ENCODE measurements around the gene CA10.

The CA10 gene

DNA sequence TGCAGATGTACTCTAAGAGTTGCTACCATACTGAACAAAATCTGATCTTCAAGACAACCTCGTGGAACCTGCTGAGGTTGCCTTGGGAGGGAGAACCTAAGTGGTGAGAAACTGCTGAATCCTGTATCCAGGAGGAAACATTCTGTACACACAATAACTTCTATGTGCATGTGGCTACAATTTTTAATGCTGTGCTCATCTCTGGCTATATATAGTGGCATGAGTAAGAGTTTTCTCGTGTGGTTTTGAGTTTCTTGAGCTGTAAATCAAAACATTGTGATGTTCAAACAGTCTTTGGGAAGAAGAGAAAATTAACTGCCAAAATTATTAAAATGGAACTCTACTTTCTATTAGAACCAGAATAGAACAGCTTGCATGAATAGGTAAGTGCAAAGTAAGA, 206.8 kb downstream of the CA10 start:
- DNase-seq (ENCODE audit: low spot score): no peak

DNA sequence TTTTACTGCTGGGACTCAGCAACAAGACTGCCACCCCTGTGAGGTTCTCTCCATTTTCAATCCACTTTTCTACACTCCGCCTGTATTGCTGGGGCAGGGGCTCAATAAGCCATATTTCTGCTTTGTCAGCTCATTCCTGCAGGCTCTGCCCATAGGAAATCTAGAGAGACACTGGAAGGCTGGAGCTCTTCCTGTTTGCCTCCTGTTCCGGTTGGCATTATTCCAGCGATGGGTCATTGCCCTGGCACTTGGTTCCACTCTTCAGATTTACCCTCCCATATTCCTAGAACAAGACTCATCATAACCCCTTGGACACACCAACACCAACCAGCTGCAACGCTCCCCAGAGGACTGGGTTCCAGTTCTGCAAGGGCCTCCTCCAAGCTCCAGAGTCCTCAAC, 210.4 kb downstream of the CA10 start:
- DNase-seq (ENCODE audit: low spot score): no peak

DNA sequence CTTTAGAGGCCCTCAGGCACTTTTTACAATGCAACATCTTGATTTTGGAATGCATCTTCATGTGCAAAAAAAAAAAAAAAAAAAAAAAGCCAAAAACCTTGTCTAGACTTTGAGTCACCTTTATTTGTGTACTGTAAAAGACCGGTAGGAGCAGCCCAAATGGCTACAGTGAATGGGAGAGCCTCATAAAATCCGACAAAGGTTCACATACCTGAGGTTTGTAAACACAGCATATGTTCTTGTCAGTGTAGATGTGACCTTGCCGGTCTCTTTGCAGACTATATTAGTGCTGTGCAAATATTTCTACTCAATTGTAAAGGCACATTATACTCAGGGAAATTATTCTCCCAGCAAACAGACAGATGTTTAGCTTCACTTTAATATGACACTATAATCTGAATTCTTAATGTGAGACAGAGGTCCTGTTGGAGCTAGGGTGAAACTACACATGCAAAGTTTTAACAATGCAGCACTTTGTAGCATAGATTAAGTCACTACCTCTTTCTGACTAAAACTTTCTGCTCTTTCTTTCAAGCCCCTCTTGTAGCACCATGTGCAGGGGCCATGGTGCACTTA, 211.3 kb downstream of the CA10 start:
- DNase-seq (ENCODE audit: low spot score): no peak

DNA sequence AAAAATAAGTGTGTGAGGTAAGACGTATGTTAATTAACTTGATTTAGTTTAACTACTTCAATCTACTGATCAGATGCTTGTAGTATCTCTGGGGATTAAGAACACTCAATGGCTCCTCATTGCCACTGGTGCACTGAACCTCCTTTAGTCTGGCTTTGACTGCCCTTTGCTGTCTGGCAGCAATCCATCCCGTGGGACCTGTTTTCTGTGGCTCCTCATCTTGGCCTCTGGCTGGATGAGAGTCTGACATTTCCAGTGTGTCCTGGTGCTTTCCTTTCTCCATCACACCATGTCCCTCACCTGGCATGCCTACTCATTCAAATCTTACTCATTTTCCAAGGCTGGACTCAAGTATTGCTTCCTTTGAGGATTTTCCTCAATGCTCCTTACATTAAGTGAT, 212.2 kb downstream of the CA10 start:
- DNase-seq (ENCODE audit: low spot score): no peak

DNA sequence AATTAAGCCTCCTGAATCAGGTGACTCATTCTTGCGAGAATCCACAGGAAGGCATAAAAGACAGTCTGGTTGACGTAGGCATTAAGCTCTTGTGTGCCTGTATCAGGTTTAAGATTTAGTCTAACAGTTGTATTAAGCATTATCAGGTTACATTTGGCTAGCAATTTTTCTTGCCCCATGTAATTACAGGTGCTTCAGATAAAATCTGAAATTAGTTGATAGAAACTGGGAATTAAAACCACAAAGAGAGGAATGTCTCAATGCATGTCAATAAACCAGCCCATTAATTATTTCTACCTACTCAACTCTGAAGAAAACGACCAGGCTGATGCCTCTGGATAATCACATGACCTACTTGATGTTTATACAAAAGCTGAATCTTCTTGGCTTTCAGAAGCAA, 217.2 kb downstream of the CA10 start:
- DNase-seq (ENCODE audit: low spot score): no peak

DNA sequence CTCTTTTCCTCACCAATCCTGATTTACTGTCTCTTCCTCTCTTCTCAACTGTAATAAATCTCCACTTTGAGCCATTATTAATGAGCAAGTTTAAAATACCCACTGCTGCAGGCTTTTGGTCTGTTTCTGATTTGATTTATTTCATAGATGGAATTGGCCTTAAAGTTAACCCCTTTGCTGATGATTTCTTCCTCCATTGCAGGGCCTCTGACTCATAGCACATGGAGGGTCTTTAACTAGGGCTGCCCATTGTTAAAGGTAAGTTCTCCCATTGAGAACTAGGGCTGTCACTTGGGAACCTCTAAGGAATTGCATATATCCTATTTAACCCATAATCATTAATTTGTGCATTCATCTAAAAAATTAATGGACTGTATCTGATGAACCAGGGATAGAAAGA, 221.2 kb downstream of the CA10 start:
- no peak for DNase-seq (ENCODE audit: low spot score)

DNA sequence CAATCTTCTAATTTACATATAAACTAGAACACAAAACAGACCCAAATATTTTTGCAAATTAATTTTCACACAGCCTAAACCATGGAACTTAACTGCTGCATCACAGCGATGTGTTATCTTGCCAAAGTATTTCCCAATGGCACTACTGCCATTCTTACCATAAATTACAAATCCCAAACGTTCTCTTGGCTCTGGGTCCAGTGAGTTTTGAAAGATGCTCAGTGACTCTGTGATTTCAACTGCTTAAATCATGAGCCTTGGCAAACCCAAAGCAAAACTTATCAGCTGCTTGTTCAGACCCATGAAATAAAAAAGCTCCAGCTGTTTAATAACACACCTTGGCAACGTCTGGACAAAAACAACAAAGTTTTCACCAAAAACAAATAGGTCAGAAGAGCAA, 223.0 kb downstream of the CA10 start:
- DNase-seq (ENCODE audit: low spot score): no peak

DNA sequence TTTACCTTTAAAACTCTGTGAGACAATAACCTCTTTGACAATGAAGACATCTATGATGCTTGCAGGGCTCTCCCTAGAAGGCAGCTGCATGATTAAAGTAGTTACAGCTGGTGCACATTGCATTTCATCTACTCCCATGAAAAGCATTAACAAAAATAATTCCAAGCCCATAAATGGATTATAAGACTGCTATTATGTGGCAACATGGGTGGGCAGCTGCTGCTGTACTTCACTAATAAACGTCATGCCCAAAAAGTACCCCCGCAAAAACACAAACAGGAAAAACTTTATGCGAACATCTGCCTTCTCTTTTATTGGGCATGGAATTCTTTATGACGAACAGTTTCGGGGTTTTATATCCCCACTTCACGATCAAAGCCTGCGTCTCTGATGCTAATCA, 224.9 kb downstream of the CA10 start:
- DNase-seq (ENCODE audit: low spot score): no peak

DNA sequence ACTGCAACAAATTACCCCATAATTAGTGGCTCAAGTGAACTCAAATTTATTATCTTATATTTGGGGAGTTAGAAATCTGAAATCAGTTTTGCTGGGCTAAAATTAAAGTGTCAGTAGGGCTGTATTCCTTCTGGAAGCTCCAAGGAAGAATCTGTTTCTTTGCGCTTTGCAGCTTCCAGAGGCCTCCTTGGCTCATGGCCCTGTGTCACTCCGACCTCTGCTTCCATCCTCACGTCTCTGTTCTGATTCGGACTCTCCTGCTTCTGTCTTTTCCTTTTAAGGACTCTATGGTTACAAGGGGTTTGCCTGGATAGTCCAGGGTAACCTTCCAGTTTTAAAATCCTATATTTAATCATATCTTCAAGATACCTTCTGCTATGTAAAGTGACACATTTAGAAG, 232.1 kb downstream of the CA10 start:
- DNase-seq (ENCODE audit: low spot score): no peak

DNA sequence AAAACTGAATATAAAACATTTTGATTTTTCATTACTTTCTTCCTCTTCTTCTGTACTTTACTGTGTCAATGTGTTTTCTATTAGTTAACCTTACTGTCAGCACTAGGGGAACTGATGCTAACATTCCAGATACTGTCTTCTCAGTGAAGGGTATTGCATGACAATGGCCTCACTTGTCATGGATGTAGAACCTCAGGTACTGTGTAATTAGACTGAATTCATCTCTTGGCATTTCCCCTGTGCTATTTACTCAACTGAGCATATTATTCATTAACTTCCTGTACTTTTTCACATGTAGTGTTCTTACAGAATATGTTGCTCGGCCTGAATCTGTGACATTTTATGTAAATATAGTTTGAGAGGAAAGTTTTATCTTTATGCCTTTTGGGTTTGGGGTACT, 237.0 kb downstream of the CA10 start:
- no peak for DNase-seq (ENCODE audit: low spot score)

DNA sequence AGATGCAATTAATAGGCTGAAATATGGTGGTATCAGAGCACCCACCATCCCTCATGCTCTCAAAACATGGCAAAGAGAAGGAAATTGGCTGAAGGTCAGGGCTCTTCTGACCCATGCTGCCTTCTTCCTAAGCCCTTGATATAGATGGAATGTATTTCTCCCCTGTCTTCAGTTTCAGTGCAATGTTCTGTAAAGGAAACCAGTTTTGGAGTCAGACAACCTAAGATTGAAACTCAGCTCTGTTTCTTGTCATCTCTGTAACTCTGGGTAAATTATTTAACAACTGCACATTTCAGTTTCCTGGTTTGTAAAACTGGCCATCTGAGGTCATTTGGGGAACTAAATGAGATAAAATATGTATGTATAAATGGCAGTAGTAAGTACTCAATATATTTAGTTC, 243.9 kb downstream of the CA10 start:
- DNase-seq (ENCODE audit: low spot score): no peak

DNA sequence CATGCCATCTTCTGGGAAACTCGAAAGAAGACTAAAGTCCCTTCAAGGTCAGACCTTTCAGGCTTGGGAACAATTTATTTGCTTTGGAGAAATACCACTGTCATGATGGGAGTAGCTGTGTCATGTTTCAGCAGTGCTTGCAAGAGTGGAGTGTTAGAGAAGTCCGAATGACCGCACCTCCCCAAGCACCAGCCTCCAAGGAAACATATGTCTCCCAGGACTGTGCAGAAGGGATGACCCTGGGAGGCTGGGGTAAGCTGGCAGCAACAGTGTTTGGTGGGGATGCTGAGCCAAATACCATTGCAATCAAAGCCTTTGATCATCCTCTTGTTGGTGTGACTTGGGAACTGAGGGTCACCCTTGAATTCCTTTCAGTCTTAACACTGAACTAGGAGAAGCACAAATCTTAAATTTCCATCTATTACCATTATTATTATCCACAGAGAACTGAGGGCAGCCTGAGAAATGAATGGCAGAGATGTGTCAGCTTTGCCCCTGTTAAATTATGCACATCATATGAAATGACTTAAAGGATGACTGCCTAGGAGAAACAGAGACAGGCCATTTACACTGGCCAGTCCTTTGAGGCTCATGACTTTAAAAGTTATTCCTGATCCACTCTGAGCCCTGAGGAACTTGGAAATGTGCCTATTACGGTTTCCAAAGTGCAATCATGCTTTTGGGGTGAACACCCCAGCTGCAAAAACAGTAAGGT, 244.9 kb downstream of the CA10 start:
- no peak for DNase-seq (ENCODE audit: low spot score)

DNA sequence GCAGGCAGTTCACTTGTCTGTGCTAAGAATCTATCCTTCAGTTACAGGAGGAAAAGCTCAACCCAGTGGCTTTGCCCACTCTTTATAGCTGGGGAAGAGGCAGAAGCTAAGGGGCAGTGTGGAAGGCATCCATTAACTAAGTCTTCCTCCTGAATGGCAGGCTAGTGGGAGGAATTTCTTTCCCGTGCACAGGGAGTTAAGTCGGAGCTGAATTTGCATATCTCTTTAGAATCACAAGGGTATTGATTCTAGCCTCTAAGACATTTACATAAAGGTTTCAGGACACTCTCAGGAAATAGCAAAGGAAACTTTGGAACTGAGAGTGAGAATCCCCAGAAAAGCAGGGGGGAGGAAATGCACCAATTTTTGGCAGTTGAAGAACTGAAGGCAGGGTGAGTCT, 245.6 kb downstream of the CA10 start:
- DNase-seq (ENCODE audit: low spot score): no peak

DNA sequence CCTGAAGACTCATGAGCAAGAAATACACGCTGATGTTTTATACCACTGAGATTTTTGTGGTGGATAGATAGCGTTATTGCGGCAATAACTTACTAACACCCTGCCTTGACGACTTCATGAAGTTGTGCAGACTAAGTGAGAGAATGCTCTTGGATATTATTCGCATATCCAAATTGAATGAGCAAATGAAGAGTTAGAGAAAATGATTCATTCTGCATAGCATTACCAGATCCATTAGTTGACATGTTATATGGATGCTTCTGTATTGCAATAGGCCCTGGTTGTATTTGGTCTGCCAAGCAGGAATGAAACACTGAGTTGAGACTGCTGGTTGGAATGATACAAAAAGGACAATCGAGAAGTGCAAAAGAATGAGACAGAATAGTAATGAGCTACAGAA, 247.3 kb downstream of the CA10 start:
- no peak for DNase-seq (ENCODE audit: low spot score)

DNA sequence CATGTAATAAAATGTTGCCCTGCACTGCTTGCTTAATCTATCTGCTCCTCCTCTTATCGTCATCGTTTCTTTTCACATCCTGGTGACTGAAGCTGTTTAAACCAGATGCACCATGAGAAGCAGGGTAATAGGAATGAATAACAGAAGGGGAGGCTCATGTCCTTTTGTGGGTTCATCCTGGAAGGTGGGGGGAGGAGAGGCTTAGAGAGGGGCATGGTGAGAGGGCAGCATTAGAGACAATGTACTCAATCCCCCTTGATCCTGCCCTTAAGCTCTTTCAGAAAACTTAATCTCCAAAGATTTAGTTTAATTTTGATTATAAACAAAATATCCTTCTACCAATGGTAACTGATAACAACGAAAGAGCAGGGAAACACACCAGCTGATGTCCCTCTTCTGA, 248.5 kb downstream of the CA10 start:
- no peak for DNase-seq (ENCODE audit: low spot score)

DNA sequence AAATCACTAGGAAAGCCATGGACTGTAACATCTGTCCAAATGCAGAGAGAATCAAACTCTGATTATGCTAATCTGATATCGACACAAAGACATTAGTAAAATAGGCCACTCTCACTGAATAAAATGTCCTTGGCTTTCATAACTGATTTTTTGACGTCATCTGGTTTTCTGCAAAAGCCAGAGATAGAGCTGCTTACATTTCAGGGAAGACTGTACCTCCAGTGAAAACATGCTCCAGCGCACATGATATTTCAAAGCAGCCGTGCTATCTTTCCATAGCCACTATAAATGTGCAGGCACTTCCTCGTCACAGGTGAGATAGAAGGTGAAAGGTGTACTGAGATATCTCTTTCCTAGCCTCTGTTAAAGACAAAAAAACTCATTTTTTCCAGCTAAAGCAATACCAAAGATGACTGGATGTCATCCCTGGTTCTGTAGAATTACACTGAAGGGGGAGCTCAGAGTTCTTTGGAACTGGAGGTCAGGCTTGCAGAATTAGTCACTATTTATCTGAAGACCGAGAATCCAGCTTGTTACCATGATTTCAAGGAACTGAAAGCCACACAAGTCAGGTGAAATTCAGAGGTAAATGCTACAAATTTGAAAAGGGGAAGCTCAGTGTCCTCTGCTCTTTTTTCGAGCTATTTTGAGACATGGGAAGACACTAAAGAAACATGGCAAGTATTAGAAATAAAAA, 249.5 kb downstream of the CA10 start:
- no peak for DNase-seq (ENCODE audit: low spot score)

DNA sequence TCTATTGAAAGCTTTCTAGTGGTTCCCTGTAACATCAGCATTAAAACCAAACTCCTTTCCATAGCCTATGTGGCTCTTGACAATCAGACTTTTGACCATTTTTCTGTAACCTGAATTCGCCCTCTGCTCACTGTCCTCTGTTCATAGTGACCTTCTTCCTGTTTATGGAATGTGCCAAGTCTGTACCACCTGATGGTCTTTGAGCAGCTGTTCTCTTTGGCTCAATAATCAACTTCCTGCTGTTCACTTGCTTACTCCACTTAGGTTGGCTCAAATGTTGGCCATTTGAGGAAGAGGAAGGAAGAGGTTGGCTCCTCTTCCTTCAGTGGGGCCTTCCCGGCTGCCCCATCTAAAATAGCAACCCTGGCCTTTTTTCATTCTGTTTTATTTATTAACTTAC, 251.5 kb downstream of the CA10 start:
- no peak for DNase-seq (ENCODE audit: low spot score)

DNA sequence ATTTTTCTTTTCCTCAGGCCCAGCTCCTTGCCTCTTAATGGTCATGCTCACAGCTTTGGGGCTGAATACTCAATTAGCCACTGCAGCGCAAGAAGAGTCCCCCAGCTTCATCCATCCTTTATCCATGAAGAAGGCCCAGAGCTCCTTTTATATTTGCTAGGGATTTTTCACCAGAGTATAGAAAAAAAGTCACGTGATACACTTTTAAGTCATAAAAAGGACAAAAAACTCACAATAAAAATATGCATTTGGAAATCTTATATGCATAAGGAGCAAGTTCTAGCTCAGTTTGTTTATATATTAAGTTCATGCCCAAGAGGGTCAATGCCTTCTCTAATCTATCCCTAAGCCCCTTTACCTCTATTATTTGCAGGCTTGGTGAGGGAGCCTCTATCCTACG, 254.1 kb downstream of the CA10 start:
- DNase-seq (ENCODE audit: low spot score): no peak

DNA sequence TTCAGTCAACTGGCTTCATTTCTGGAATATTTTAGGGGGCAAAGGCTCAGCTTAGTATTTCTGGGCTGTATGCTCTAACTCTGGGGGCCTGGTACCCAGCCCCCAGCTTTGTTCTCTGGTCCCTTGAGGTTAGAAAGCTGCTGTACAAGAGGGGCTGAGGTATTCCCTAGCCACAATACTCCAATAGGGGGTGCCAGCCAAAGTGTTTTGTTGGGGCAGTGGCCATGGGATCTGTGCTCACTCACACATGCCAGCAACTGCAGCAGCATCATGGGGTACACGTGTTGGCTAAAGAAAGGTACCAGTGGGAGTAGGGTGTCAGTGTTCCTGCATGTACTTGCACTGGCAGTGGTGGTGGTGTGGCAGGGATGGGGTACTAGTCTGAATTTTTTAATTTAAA, 257.3 kb downstream of the CA10 start:
- no peak for DNase-seq (ENCODE audit: low spot score)

DNA sequence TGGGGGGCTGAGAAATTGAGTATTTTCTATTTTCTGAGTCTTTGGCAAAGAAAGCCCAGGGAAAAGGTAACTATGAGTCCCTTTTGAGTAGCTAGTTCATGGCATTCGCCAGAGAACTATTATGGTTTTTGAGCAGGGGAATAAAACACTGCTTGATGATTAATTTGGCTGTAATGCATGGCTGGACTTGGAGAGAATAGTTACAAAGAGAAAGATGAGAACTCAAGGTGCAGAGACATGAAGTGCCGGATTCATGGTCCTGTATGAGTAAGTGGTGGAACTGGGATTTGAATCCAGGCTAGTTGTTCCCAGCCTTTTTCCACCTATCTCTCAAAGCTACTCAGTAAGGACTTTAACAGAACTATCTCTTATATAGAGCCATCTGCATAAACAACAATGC, 266.6 kb downstream of the CA10 start:
- no peak for DNase-seq (ENCODE audit: low spot score)

DNA sequence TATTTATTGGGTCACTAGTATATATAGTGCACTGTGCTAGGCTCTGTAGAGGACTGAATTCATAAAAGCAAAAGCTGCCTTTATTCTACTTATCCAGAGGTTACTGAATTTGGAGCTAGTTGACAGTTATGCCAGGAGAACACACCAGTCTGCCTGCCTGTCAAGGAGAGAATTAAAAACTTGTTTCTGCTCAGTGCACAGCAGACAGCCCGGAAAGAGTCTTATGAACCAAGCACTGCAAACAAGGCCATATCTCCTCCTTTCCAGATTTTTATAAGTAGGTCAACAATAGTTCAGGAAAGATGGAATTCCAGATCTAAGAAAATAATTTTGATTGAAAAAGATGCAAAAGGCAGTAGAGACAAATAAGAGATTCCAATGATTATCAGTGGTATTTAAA, 267.8 kb downstream of the CA10 start:
- no peak for DNase-seq (ENCODE audit: low spot score)

DNA sequence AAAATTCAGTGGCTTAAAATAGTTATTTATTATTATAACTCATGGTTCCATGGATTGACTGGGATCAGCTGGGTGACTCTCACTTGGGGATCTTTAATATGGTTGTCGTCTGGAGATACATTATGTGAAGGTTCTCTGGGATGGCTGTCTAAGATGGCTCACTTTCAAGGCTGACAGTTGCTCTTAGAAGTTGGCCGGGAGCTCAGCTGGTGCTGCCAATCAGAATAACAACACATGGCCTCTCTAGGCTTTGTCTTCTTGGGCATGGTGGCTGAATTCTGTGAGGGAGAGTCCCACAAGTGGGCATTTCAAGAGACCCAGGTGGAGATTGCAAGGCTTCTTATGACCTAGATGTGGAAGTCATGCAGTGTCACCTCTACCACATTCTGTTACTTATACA, 269.7 kb downstream of the CA10 start:
- no peak for DNase-seq (ENCODE audit: low spot score)

DNA sequence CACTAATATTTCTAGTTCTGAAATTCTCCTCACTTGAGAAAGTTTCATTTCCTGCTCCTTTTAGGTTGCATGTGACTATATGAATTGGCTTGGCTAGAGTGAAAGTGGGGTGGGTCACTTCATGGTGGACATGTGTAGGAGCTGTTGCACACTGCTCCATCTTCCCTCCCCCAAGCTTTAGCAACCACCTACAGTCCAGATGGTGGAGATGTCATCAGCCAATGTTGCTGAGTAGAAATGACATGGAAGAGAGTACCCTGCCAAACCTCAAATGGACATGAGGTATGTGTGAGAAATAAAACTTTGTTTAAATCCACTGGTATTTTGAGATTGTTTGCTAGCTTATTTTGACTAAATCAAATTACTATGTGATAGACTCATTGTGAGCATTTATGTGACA, 281.5 kb downstream of the CA10 start:
- no peak for DNase-seq (ENCODE audit: low spot score)

DNA sequence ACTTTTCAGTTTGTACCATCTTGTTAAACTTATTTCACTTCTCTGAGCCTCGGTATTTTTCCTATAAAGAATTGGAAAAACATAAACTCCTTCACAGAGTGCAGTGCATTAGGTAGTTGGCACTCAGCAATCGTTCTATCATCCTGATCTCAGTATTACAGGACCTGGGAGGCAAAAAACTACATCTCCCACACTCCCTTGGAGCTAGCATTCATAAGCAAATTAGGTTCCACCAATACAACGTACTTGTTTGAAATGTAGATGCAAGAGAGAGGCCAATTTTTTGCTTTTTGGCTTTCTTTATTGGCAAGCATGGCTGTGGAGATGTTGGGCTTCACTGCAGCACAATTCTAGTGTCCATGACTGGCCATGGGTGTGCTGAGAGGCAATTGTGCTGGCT, 285.2 kb downstream of the CA10 start:
- no peak for DNase-seq (ENCODE audit: low spot score)

All from left forelimb (tissue), 1 donor.